GM13977 (cell line): ENCODE measurements around the gene ANAPC4.
A peak's percentile ranks its signal among the peaks of the same experiment; 100 is the strongest.

Experiments
- DNase-seq: peaks from one replicate; pipeline ENCODE4 v3.0.0; 2012; ENCODE audit warnings: low spot score
- in situ Hi-C: fragments of 300-500 bp; cut with MboI; formaldehyde crosslinking; loops from one replicate; pipeline ENCODE4 v1.12.0; 2022; ENCODE audit warnings: low sequenced_read_pairs, low pct_unique_long_range_greater_than_20kb, mixed read lengths, inconsistent platforms; ENCODE audit not compliant: unreplicated experiment
- TF ChIP-seq, protein P1 (sequence below): IDR thresholded peaks from 2 replicates; pipeline ENCODE4 v1.5.1; 2012; ENCODE audit warnings: mild to moderate bottlenecking, control low read depth; ENCODE audit not compliant: insufficient read depth; ENCODE audit errors: extremely low read depth, missing control alignments

Gene ANAPC4

DNA sequence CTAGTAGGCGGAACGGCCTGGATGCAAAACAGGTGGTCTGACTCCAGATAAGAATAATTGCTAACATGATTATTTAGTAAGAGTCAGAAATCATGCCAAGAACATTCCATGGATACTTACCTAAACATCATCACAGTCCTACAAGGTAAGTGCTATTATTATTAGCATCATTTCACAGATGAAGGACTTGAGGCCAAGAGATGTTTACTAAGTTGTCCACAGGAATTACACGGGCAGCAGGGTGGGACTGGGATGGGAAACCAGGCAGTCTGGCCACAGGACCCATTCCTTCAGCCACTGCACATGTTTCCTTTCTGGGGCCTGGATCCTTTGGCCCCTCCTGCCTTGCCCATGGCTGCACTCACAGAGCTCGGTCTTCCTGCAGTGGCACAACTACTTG, 48.3 kb downstream of the ANAPC4 start:
- TF ChIP-seq, protein P1, sequence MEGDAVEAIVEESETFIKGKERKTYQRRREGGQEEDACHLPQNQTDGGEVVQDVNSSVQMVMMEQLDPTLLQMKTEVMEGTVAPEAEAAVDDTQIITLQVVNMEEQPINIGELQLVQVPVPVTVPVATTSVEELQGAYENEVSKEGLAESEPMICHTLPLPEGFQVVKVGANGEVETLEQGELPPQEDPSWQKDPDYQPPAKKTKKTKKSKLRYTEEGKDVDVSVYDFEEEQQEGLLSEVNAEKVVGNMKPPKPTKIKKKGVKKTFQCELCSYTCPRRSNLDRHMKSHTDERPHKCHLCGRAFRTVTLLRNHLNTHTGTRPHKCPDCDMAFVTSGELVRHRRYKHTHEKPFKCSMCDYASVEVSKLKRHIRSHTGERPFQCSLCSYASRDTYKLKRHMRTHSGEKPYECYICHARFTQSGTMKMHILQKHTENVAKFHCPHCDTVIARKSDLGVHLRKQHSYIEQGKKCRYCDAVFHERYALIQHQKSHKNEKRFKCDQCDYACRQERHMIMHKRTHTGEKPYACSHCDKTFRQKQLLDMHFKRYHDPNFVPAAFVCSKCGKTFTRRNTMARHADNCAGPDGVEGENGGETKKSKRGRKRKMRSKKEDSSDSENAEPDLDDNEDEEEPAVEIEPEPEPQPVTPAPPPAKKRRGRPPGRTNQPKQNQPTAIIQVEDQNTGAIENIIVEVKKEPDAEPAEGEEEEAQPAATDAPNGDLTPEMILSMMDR = no peak
- in situ Hi-C loops = loop anchor here (25.0 kb wide), 1 partner anchor 337 kb away; no protein-coding TSS in a partner anchor
- DNase-seq = no peak

DNA sequence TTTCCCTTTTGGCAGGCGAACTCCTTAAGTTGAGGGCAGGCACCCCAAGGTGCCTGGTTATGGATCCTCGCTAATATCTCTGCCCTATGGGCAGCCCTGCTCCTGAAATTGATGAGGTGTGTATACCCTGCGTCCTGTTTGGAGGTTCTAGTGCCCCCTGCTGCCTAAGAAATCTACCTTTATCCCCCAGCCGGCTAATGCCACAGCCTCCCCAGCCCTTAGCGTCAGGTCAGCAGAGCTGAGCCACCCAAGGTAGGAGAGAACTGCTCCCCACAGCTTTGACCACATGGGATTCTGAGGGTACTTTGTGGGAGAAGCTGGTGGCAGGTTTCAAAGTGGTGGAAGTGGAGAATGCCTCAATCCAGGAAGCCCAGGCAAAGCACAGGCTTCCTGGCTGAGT, 50.8 kb downstream of the ANAPC4 start:
- no peak for DNase-seq
- in situ Hi-C loops = loop anchor here (25.0 kb wide), 1 partner anchor 334 kb away; no protein-coding TSS in a partner anchor
- TF ChIP-seq, protein P1 = no peak

DNA sequence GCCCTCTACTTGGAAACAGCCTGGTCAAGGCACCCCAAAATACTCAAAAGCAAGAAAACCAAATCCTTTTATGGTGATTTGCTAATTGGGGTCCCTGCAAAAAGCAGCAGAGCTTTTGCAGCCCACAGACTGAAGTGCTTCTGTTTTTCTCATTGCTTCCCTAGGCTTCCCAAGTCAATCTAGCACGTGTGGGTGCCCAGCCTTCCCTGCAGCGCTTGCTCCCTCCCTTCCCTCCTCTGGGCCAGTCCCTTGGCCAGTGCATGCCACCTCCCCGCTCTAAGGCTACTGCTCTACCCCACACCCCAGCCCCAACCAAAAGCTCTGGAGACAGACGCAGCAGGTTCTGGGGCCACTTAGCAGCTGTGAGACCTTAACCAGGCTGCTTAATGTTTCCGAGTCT, 53.6 kb downstream of the ANAPC4 start:
- DNase-seq = no peak
- in situ Hi-C loops = loop anchor here (25.0 kb wide), 1 partner anchor 332 kb away; no protein-coding TSS in a partner anchor
- TF ChIP-seq, protein P1 = no peak

DNA sequence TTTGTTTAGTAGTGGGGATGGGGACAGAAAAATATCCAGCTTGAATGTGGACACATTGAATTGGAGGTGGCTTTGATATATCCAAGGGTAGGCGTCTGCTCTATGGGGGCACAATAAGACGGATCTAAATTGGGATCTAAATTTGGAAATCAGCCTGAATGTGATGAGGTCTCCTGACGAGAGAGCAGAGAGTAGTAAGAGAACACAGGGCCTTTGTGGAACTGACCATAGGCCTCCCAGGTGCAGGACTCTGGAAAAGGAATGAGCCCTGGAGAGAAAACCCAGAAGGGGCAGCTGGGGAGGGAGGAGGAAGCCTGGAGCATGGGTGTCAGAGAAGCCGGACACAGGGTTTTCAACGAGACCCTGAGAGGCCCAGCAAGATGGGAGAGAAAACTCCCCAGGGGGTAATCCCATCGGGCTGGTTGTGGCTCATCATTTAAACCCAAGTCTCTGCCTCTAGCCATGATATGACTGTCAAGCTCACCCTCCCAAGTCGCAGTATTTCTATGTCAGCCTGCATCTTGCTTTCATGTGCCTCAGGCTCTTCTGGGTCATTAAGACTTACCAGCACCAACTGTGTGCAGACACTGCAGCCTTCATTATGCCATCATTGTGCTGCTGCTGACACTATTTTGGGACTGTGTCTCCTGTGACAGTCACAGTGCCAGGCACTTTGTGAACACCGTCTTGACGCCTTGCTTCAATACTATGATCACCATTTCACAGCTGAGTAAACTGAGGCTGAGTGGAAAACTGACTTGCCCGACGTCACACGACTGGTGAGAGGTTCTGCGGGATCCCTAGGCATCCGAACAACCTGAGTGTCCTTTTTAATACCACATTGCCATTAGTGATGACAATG, 57.1 kb downstream of the ANAPC4 start:
- no peak for DNase-seq
- TF ChIP-seq, protein P1 = no peak
- in situ Hi-C loops = loop anchor here (25.0 kb wide), 1 partner anchor 328 kb away; no protein-coding TSS in a partner anchor

DNA sequence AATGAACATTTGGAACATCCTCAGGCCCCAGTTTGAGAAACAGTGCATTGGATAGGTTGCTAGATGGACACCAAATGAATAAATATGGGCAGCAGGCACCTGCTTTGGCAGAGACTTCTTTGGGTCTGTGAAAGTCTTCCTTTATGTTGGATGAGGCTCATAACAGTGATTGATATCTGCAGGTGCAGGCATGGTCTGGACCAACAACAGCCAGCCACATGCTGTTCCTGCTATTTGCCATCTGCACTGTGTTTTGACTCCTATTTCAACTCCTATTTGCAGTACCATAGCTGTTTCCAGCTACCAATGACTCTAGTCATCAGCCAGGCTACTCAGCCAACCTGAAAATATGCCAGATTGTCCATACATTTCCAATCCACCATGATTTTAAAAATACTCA, 60.9 kb downstream of the ANAPC4 start:
- TF ChIP-seq, protein P1 = no peak
- in situ Hi-C loops = loop anchor here (25.0 kb wide), 1 partner anchor 324 kb away; no protein-coding TSS in a partner anchor
- no peak for DNase-seq

DNA sequence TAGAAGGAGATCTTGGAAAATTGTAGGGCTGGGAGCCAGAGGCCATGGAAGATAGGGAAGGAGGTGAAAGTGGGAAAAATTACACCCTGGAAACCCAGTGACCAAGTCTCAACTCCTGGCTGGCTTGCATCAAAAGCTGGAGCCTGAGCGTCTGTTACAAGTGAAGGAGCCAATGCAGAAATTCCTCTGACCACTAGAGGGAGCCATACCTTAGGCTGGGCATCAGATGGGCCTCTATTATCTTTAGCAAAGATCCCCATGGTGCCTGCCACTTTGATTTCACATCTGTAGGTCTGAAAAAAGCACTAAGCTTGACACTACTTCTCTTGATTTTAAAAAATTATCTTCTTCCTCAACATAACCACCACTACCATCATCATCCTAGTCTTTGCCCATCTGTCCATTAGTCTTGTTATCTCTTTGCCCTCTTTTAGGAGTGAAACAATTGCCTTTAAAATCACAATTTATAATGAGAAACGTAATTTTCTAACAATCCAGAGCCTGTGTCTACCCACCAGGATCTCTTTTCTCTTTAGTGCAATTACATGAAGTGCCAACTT, 62.9 kb downstream of the ANAPC4 start:
- DNase-seq = peak; percentile 74
- TF ChIP-seq, protein P1 = peak; percentile 90
- in situ Hi-C loops = loop anchor here (25.0 kb wide), 1 partner anchor 322 kb away; no protein-coding TSS in a partner anchor
